HepG2 (cell line): Measurements from ENCODE around the gene MARVELD3. TPM values are rescaled to one million over a fixed set of nuclear protein-coding genes. Genes with fewer than 3 reads are reported as not detected.

Source experiments
- ZNF318 ChIP-seq: sonication (generic); formaldehyde crosslinking; IDR thresholded peaks from 2 replicates; pipeline ENCODE4 v1.4.0; 2020; ENCODE audit warnings: mild to moderate bottlenecking, missing genetic modification reagents
- ZNF337 ChIP-seq: sonication (generic); formaldehyde crosslinking; IDR thresholded peaks from 2 replicates; pipeline ENCODE4 v1.5.1; 2020; ENCODE audit warnings: missing genetic modification reagents, low read depth, mild to moderate bottlenecking, borderline replicate concordance
- ZNF552 ChIP-seq: sonication (generic); formaldehyde crosslinking; IDR thresholded peaks from 2 replicates; pipeline ENCODE4 v1.9.0; 2022; ENCODE audit warnings: missing genetic modification reagents, mild to moderate bottlenecking, borderline replicate concordance
- polyA plus RNA-seq, 8 experiments: library from polyadenylated mRNA; depleted of rRNA in 3 of 8; stranded (reverse) in 7 of 8; unstranded in 1 of 8; fragments of >200 nt; fragmentation: Illumina TruSeq in 4 of 8; extraction: Trizol in 4 of 8; gene quantifications; 2 replicates each; pipeline versions ENCODE4 v1.2.1 to v1.2.3, GENCODE V29; 2011 to 2016; ENCODE audit warnings: low read depth in 4 of 8, missing spikeins in 1 of 8, mixed read lengths in 1 of 8; ENCODE audit not compliant: insufficient read depth in 1 of 8
- total RNA-seq, 5 experiments: library from RNA; depleted of rRNA; stranded (reverse); fragments of >200 nt; fragmentation: Illumina TruSeq; extraction: Trizol; gene quantifications; 2 replicates each; pipeline ENCODE4 v1.2.3, GENCODE V29; 2016; ENCODE audit warnings: low read depth in 1 of 5

MARVELD3 gene
- total and polyA plus RNA-seq, 2 of the 13 experiments (the other 11 are each of a cell fraction or from before 2014, with no cell fraction given) = 4.8 to 5.6 TPM

DNA sequence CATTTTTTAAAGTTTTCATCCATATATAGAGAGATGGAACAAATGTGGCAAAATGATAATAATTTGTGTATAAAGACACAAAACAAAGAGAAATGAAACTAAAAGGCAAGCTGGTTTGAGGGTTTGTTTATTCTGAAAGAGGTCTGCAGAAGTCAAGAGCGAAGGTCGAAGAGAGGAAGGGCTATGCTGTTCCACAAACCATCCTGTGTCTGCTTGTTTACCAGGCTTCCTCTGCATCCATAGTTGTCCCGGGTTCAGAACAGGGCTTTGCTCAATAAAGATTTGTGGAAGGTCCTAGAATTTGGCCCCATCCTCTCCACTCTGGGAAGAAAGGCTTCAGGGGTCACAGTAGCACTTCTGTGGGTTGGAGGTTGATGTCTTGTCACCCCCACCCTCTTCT is 2.4 kb upstream of the MARVELD3 start (continued):
- TF ChIP-seq ZNF318 (CRISPR knock-in tag) (no peak), ZNF337 (CRISPR knock-in tag) (0 out of 2 replicates have a peak, but pooled peaks have one; percentile 40), ZNF552 (CRISPR knock-in tag) (no peak)
